ENCODE data around the gene APLP2. TPM values are rescaled to one million over a fixed set of nuclear protein-coding genes. Genes with fewer than 3 reads are reported as not detected.
"Not testable (repeated sequence)": the region's sequence is repeated elsewhere in the genome, so short reads cannot be mapped to it uniquely, and the experiment has no call there.

APLP2 gene
- total RNA-seq, 1 donor from 2014 or later, result 815 TPM

DNA sequence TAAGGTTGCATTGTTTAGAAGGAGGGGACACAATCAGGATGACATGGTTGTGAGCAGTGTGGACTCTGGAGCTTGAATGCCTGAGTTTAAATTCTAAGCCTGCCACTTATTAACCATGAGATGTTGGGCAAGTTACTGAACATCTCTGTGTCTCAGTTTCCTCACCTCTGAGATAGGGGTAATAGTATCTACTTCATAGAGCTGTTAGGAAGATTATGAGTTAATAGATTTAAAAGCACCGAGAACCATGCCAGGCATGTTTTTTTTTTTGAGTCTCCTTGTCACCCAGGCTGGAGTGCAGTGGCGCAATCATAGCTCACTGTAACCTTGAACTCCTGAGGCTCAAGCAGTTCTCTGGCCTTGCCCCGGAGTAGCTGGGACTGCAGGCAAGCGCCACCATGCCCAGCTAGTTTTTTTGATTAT is 123.2 kb downstream of the APLP2 start:
- TF ChIP-seq, protein P1, sequence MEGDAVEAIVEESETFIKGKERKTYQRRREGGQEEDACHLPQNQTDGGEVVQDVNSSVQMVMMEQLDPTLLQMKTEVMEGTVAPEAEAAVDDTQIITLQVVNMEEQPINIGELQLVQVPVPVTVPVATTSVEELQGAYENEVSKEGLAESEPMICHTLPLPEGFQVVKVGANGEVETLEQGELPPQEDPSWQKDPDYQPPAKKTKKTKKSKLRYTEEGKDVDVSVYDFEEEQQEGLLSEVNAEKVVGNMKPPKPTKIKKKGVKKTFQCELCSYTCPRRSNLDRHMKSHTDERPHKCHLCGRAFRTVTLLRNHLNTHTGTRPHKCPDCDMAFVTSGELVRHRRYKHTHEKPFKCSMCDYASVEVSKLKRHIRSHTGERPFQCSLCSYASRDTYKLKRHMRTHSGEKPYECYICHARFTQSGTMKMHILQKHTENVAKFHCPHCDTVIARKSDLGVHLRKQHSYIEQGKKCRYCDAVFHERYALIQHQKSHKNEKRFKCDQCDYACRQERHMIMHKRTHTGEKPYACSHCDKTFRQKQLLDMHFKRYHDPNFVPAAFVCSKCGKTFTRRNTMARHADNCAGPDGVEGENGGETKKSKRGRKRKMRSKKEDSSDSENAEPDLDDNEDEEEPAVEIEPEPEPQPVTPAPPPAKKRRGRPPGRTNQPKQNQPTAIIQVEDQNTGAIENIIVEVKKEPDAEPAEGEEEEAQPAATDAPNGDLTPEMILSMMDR (IDR thresholded peaks at IDR 0.05; ENCODE audit: unreplicated experiment), result no peak
- no peak overlapping the region for H3K4me3 Mint-ChIP-seq (ENCODE audit: unreplicated experiment)

DNA sequence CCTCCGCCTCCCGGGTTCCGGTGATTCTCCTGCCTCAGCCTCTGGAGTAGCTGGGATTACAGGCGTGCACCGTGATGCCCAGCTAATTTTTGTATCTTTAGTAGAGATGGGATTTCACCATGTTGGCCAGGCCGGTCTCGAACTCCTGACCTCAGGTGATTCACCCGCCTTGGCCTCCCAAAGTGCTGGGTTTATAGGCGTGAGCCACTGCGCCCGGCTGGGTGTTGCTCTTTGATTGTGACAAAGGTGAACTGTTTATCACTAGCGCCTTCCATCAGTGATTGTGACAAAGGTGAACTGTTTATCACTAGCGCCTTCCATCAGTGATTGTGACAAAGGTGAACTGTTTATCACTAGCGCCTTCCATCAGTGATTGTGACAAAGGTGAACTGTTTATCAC is 123.9 kb downstream of the APLP2 start:
- not testable (repeated sequence) for H3K9me3 Mint-ChIP-seq (ENCODE audit: unreplicated experiment); H3K27ac Mint-ChIP-seq (ENCODE audit: unreplicated experiment); H3K36me3 Mint-ChIP-seq (ENCODE audit: low read depth, unreplicated experiment); H3K4me3 Mint-ChIP-seq (ENCODE audit: unreplicated experiment); DNase-seq (ENCODE audit: low spot score); H3K4me1 Mint-ChIP-seq (ENCODE audit: unreplicated experiment); H3K27me3 Mint-ChIP-seq (ENCODE audit: unreplicated experiment)

More for the DNA sequence above, 123.2 kb downstream of the APLP2 start:
- Mint-ChIP-seq H3K27me3 (ENCODE audit: unreplicated experiment) (no peaks in the 10 kb centered on the region), H3K4me1 (ENCODE audit: unreplicated experiment) (no peaks in the 10 kb centered on the region), H3K36me3 (ENCODE audit: low read depth, unreplicated experiment) (peaks cover 8% of the 10 kb centered on the region), H3K9me3 (ENCODE audit: unreplicated experiment) (no peaks in the 10 kb centered on the region), H3K27ac (ENCODE audit: unreplicated experiment) (no peak overlapping the region)
- no peak for DNase-seq (ENCODE audit: low spot score)

Other genes with a start within 250 kb of the APLP2 start
- 31.7 TPM for gene NFRKB, start 174.3 kb upstream of the APLP2 start, total RNA-seq (ENCODE audit: unreplicated experiment)
- gene PRDM10, start 67.1 kb upstream of the APLP2 start, total RNA-seq (ENCODE audit: unreplicated experiment), result 15.8 TPM
- gene ST14, start 89.9 kb downstream of the APLP2 start, total RNA-seq (ENCODE audit: unreplicated experiment), result 8.7 TPM
- gene ZBTB44, start 245.0 kb downstream of the APLP2 start, total RNA-seq (ENCODE audit: unreplicated experiment), result 32.6 TPM

Measured in endothelial cell (in vitro differentiated cells).